ENCODE measurements around the gene ZNF747.

Gene ZNF747

DNA sequence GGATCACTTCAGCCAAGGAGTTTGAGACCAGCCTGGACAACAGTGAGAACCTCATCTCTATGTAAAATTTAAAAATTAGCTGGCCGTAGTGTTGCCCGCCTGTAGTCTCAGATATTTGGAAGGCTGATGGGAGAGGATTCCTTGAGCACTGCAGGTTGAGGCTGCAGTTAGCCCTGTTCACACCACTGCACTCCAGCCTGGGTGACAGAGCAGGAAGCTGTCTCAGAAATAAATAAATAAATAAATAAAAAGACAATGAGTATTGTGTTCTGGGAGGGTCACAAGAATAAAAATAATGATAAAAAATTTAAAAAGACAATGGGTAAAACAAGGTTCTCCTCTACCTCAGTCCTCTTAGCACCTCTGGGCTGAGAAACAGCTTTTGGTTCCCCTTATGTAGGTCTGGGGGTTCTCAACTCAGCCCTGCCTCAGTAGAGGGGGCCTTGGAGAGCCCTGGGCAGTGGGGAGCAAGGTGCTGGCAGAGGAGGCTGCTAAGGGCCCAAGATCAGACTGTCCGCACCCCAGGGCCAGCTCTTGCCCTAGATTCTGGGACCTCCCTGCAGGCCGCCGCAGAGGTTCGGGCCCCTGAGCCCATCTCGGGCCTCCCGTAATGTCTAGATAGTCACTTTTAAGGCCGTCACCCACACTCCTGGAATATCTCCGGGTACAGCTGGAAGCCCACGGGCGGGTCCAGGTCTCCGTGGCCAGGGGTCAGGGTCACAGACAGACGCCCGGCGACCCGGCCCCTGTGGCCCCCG, 20.1 kb upstream of the ZNF747 start:
- ChIA-PET CTCF (interaction anchor here (1.3 to 1.9 kb wide), 2 partner anchors 19 to 74 kb away, joined by 4 to 8 read pairs; no protein-coding TSS in a partner anchor), POLR2A (no interaction called here)
- no peak for DNase-seq (ENCODE audit: low read depth, low spot score)
- H3K4me3 ChIP-seq (ENCODE audit: low read depth, low read length), result no peak overlapping the region
- TF ChIP-seq, protein P1, sequence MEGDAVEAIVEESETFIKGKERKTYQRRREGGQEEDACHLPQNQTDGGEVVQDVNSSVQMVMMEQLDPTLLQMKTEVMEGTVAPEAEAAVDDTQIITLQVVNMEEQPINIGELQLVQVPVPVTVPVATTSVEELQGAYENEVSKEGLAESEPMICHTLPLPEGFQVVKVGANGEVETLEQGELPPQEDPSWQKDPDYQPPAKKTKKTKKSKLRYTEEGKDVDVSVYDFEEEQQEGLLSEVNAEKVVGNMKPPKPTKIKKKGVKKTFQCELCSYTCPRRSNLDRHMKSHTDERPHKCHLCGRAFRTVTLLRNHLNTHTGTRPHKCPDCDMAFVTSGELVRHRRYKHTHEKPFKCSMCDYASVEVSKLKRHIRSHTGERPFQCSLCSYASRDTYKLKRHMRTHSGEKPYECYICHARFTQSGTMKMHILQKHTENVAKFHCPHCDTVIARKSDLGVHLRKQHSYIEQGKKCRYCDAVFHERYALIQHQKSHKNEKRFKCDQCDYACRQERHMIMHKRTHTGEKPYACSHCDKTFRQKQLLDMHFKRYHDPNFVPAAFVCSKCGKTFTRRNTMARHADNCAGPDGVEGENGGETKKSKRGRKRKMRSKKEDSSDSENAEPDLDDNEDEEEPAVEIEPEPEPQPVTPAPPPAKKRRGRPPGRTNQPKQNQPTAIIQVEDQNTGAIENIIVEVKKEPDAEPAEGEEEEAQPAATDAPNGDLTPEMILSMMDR (IDR thresholded peaks at IDR 0.05; ENCODE audit: insufficient read depth, low read length, missing control alignments), result no peak

- DNase-seq (ENCODE audit: low read depth, low spot score), result no peak
- TF ChIP-seq, protein P1 (IDR thresholded peaks at IDR 0.05; ENCODE audit: insufficient read depth, low read length, missing control alignments), result no peak
- POLR2A ChIA-PET, result interaction anchor here (0.7 kb wide), 1 partner anchor 12 kb away, joined by 3 read pairs; no protein-coding TSS in a partner anchor
- CTCF ChIA-PET, result interaction anchor here (2.0 kb wide), 1 partner anchor 18 kb away, joined by 7 read pairs; no protein-coding TSS in a partner anchor
- no peak overlapping the region for H3K4me3 ChIP-seq (ENCODE audit: low read depth, low read length)
These were observed 18.8 kb upstream of the ZNF747 start for GRCh38 chr16:30553393-30553899.

- ChIA-PET POLR2A (interaction anchor here (0.7 kb wide), 1 partner anchor 12 kb away, joined by 3 read pairs; no protein-coding TSS in a partner anchor), CTCF (interaction anchor here (2.0 kb wide), 1 partner anchor 17 kb away, joined by 7 read pairs; no protein-coding TSS in a partner anchor)
- TF ChIP-seq, protein P1 (IDR thresholded peaks at IDR 0.05; ENCODE audit: insufficient read depth, low read length, missing control alignments), result no peak
- no peak for DNase-seq (ENCODE audit: low read depth, low spot score)
- no peak overlapping the region for H3K4me3 ChIP-seq (ENCODE audit: low read depth, low read length)
These were observed 18.3 kb upstream of the ZNF747 start for GRCh38 chr16:30552956-30553355.

DNA sequence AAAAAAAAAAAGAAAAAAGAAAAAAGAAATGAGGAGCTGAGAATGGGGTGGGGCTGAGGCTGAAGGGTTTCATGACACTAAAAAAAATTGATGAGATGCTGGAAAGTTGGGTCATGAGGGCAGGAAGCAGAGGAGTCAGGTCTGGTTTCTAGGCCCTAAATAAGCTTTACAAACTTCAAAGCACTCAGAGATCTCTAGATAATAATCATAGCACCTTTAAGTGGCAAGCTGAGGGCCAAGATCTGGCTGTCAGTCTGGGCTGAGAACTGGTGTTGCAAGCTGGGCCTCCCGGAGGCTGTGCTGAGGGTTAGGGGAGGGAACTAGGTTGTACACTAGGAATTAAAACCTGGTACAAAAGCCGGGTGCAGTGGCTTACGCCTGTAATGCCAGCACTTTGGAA, 17.1 kb upstream of the ZNF747 start:
- DNase-seq (ENCODE audit: low read depth, low spot score), result no peak
- no peak overlapping the region for H3K4me3 ChIP-seq (ENCODE audit: low read depth, low read length)
- TF ChIP-seq, protein P1 (IDR thresholded peaks at IDR 0.05; ENCODE audit: insufficient read depth, low read length, missing control alignments), result no peak
- POLR2A ChIA-PET, result no interaction called here
- CTCF ChIA-PET, result interaction anchor here (1.1 to 2.0 kb wide), 2 partner anchors 16 to 102 kb away, joined by 4 to 7 read pairs; no protein-coding TSS in a partner anchor

- no peak for DNase-seq (ENCODE audit: low read depth, low spot score)
- H3K4me3 ChIP-seq (ENCODE audit: low read depth, low read length), result no peak overlapping the region
- CTCF ChIA-PET, result interaction anchor here (1.1 to 2.3 kb wide), 3 partner anchors 8 to 82 kb away, joined by 3 to 17 read pairs (median 3); no protein-coding TSS in a partner anchor
- TF ChIP-seq, protein P1 (IDR thresholded peaks at IDR 0.05; ENCODE audit: insufficient read depth, low read length, missing control alignments), result no peak
- POLR2A ChIA-PET, result no interaction called here
These were observed 14.0 kb upstream of the ZNF747 start for GRCh38 chr16:30548416-30549253.
